Glutamatergic neuron (in vitro differentiated cells): ENCODE results near the gene ACP2. TPM values are rescaled to one million over a fixed set of nuclear protein-coding genes. Genes with fewer than 3 reads are reported as not detected.
"Not testable (repeated sequence)": the region's sequence is repeated elsewhere in the genome, so short reads cannot be mapped to it uniquely, and the experiment has no call there.

Source experiments
- DNase-seq: peaks from one replicate; pipeline ENCODE4 v3.0.0; 2022
- H3K27ac Mint-ChIP-seq: one replicate; pipeline ENCODE4 v1.8.0; 2020; ENCODE audit warnings: mild to moderate bottlenecking, mixed read lengths, inconsistent platforms; ENCODE audit not compliant: unreplicated experiment
- H3K27me3 Mint-ChIP-seq: one replicate; pipeline ENCODE4 v1.8.0; 2020; ENCODE audit warnings: mild to moderate bottlenecking, moderate library complexity, mixed read lengths, inconsistent platforms; ENCODE audit not compliant: unreplicated experiment
- H3K36me3 Mint-ChIP-seq: one replicate; pipeline ENCODE4 v1.8.0; 2020; ENCODE audit warnings: mild to moderate bottlenecking, mixed read lengths, inconsistent platforms; ENCODE audit not compliant: unreplicated experiment
- H3K4me1 Mint-ChIP-seq: one replicate; pipeline ENCODE4 v1.8.0; 2020; ENCODE audit warnings: mild to moderate bottlenecking, low read depth, mixed read lengths, inconsistent platforms; ENCODE audit not compliant: unreplicated experiment
- H3K4me3 Mint-ChIP-seq: one replicate; pipeline ENCODE4 v1.8.0; 2020; ENCODE audit warnings: mild to moderate bottlenecking, mixed read lengths, inconsistent platforms; ENCODE audit not compliant: unreplicated experiment
- H3K9me3 Mint-ChIP-seq: one replicate; pipeline ENCODE4 v1.8.0; 2020; ENCODE audit warnings: mild to moderate bottlenecking, moderate library complexity, mixed read lengths, inconsistent platforms; ENCODE audit not compliant: unreplicated experiment
- total RNA-seq: library from RNA; stranded (reverse); fragmentation: NEBNext Ultra II Directional; extraction: Animal tissue kit (Norgen Biotek cat#: 25700); gene quantifications from one replicate; pipeline ENCODE4 v1.2.1, GENCODE V29; 2021; ENCODE audit not compliant: unreplicated experiment
- TF ChIP-seq, protein P1 (sequence below): fragments of 200-600 bp; sonication (generic); IDR thresholded peaks from one replicate; pipeline ENCODE4 v1.5.0; 2021; ENCODE audit not compliant: partially characterized antibody, unreplicated experiment

ACP2 gene
- total RNA-seq, 1 donor from 2014 or later: 44.3 TPM

DNA sequence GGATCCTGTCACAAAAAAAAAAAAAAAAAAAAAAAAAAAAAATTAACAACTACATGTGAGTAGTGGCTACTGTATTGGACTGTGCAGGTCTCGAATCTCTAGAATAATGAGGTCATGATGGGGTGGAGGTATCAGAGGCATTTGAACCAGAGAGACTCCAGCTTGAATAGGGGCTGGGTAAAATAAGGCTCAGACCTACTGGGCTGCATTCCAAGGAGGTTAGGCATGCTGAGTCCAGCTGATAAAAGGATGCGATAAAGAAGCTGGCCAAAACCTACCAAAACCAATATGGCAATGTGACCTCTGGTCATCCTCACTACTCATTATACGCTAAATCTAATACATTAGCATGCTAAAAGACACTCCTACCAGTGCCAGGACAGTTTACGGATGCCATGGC lies 56.5 kb downstream of the ACP2 start:
- TF ChIP-seq, protein P1, sequence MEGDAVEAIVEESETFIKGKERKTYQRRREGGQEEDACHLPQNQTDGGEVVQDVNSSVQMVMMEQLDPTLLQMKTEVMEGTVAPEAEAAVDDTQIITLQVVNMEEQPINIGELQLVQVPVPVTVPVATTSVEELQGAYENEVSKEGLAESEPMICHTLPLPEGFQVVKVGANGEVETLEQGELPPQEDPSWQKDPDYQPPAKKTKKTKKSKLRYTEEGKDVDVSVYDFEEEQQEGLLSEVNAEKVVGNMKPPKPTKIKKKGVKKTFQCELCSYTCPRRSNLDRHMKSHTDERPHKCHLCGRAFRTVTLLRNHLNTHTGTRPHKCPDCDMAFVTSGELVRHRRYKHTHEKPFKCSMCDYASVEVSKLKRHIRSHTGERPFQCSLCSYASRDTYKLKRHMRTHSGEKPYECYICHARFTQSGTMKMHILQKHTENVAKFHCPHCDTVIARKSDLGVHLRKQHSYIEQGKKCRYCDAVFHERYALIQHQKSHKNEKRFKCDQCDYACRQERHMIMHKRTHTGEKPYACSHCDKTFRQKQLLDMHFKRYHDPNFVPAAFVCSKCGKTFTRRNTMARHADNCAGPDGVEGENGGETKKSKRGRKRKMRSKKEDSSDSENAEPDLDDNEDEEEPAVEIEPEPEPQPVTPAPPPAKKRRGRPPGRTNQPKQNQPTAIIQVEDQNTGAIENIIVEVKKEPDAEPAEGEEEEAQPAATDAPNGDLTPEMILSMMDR: no peak
- Mint-ChIP-seq H3K36me3 (no peaks in the 10 kb centered on the region), H3K9me3 (peaks cover 2% of the 10 kb centered on the region), H3K4me3 (no peak overlapping the region), H3K4me1 (peaks cover 9% of the 10 kb centered on the region), H3K27ac (no peak overlapping the region), H3K27me3 (peaks cover 2% of the 10 kb centered on the region)
- DNase-seq: no peak

DNA sequence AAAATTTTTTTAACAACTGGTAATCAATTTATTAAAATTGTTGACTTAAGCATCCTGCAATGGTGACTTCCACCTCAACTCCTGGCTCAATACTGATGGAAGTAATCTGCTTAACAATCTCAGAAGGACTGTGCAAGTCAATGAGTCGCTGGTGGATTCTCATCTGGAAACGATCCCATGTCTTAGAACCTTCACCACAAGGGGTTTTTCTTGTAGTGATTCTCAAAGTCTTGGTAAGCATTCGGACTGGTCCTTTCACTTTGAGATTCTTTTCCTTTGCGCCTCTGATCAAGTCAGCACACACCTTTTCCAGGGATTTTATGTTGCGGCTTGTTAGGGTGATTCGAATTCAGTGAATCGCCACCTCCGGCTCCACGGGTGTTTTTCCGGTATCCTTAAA lies 57.5 kb downstream of the ACP2 start:
- not testable (repeated sequence) for H3K36me3 Mint-ChIP-seq, H3K27ac Mint-ChIP-seq, DNase-seq, H3K4me3 Mint-ChIP-seq, H3K27me3 Mint-ChIP-seq, H3K9me3 Mint-ChIP-seq
- H3K4me1 Mint-ChIP-seq: peaks cover 12% of the 10 kb centered on the region

Other genes with a start within 250 kb of the ACP2 start
- 119 TPM for gene ARFGAP2, start 71.9 kb downstream of the ACP2 start, total RNA-seq
- gene PACSIN3, start 62.4 kb downstream of the ACP2 start, total RNA-seq: 2.2 TPM
- 12.6 TPM for gene DDB2, start 33.8 kb downstream of the ACP2 start, total RNA-seq
- gene NR1H3, start 9.2 kb upstream of the ACP2 start, total RNA-seq: 10.5 TPM
- 115 TPM for gene MADD, start 21.3 kb upstream of the ACP2 start, total RNA-seq
- gene MYBPC3, start 103.9 kb upstream of the ACP2 start, total RNA-seq: not detected
- gene SPI1, start 129.7 kb upstream of the ACP2 start, total RNA-seq: not detected
- gene SLC39A13, start 159.8 kb upstream of the ACP2 start, total RNA-seq: 60.0 TPM
- 112 TPM for gene PSMC3, start 177.6 kb upstream of the ACP2 start, total RNA-seq
- gene RAPSN, start 200.3 kb upstream of the ACP2 start, total RNA-seq: 0.54 TPM